K562 (cell line): Measurements from ENCODE around the gene MYOZ3. TPM values are rescaled to one million over a fixed set of nuclear protein-coding genes. Genes with fewer than 3 reads are reported as not detected.

Source experiments
- ATAC-seq: fragments of 200-7000 bp; cut with Tn5 transposase; 3 replicates; pipeline ENCODE4 v1.9.1; 2020; ENCODE audit warnings: moderate library complexity
- BruUV-seq: library from RNA; stranded (reverse); fragments of 400-500 nt; replicated peaks from 2 replicates; lab custom pipeline; 2021; lab: Mats Ljungman, UMichigan
- CTCF ChIA-PET: fragments of 300-600 bp; formaldehyde crosslinking; extraction: SDS; loops from one replicate; lab custom pipeline; 2021; ENCODE audit warnings: low intra/inter-chr PET ratio; lab: Yijun Ruan, JAX
- POLR2A ChIA-PET: fragments of 300-600, 350-650 bp; sonication (Branson Sonifier 250); formaldehyde crosslinking; extraction: SDS; loops from one replicate; lab custom pipeline; 2021; ENCODE audit warnings: antibody characterized with exemption, inconsistent platforms; lab: Yijun Ruan, JAX
- DNase-seq, 4 experiments: peaks; one replicate each; pipeline versions ENCODE4 v3.0.0 to v3.0.0-alpha.2; 2011 to 2018; ENCODE audit warnings: low spot score in 3 of 4, mixed read lengths in 3 of 4; ENCODE audit errors: extremely low read depth in 1 of 4
- FAIRE-seq: peaks from 2 replicates; lab custom pipeline; 2011; peaks lifted over from hg19 to GRCh38; lab: Jason Lieb, UNC
- H2AFZ ChIP-seq: 2 replicates; pipeline ENCODE4 v1.6.0; 2011; ENCODE audit warnings: low read depth, low read length, control low read depth, inconsistent platforms
- H3K27ac ChIP-seq: fragments of 200-600 bp; 3 replicates; pipeline ENCODE4 v1.8.0; 2011; ENCODE audit warnings: low read depth, mild to moderate bottlenecking, control low read depth, inconsistent platforms, low read length, moderate library complexity, mixed read lengths; ENCODE audit errors: extremely low read depth
- H3K27me3 ChIP-seq, 2 experiments: fragments of 300-600 bp in 1 of 2; 2 replicates in 1 of 2; 3 replicates in 1 of 2; pipeline versions ENCODE4 v1.6.0 to v1.8.0; 2011; ENCODE audit warnings: inconsistent platforms in 2 of 2, low read length in 2 of 2, mild to moderate bottlenecking in 1 of 2, mixed read lengths in 1 of 2, moderate library complexity in 1 of 2; ENCODE audit not compliant: control insufficient read depth in 2 of 2, insufficient read depth in 2 of 2
- H3K36me3 ChIP-seq: fragments of 300-600 bp; 3 replicates; pipeline ENCODE4 v1.8.0; 2011; ENCODE audit warnings: mild to moderate bottlenecking, low read length, inconsistent platforms; ENCODE audit not compliant: control insufficient read depth, insufficient read depth
- H3K4me1 ChIP-seq, 2 experiments: fragments of 200-600 bp in 1 of 2; replicated peaks in 1 of 2; 2 replicates in 1 of 2; 3 replicates in 1 of 2; pipeline versions ENCODE4 v1.5.1 to v1.8.0; 2011; ENCODE audit warnings: inconsistent platforms in 2 of 2, low read length in 2 of 2, mild to moderate bottlenecking in 1 of 2, mixed read lengths in 1 of 2, moderate library complexity in 1 of 2; ENCODE audit not compliant: control insufficient read depth in 2 of 2, insufficient read depth in 2 of 2
- H3K4me2 ChIP-seq: 2 replicates; pipeline ENCODE4 v1.6.1; 2011; ENCODE audit warnings: low read length, control low read depth, inconsistent platforms, mixed read lengths; ENCODE audit not compliant: insufficient read depth
- H3K4me3 ChIP-seq: fragments of 200-600 bp; sonication (generic), shearing (Covaris generic); 2 replicates; pipeline ENCODE4 v1.5.1; 2016; ENCODE audit warnings: control low read depth, inconsistent platforms
- H3K79me2 ChIP-seq: fragments of 200-600 bp; 3 replicates; pipeline ENCODE4 v1.8.0; 2011; ENCODE audit warnings: low read length, inconsistent platforms; ENCODE audit not compliant: control insufficient read depth, insufficient read depth
- H3K9ac ChIP-seq, 2 experiments: 2 replicates each; pipeline versions ENCODE4 v1.6.0 to v1.6.1; 2011; ENCODE audit warnings: low read depth in 2 of 2, low read length in 2 of 2, control low read depth in 1 of 2, inconsistent platforms in 1 of 2, mild to moderate bottlenecking in 1 of 2, mixed read lengths in 1 of 2; ENCODE audit not compliant: insufficient read depth in 1 of 2
- H3K9me1 ChIP-seq: one replicate; pipeline ENCODE4 v1.6.0; 2011; ENCODE audit warnings: inconsistent platforms, mild to moderate bottlenecking, low read length, moderate library complexity; ENCODE audit not compliant: control insufficient read depth, insufficient read depth
- H3K9me3 ChIP-seq: replicated peaks from 2 replicates; pipeline ENCODE4 v1.5.1; 2011; ENCODE audit warnings: low read depth, low read length, inconsistent platforms; ENCODE audit not compliant: control insufficient read depth, insufficient read depth
- H4K20me1 ChIP-seq: replicated peaks from 2 replicates; pipeline ENCODE4 v1.6.1; 2011; ENCODE audit warnings: low read length, inconsistent platforms, mixed read lengths; ENCODE audit not compliant: control insufficient read depth, insufficient read depth
- CHD2 ChIP-seq: IDR thresholded peaks from 2 replicates; pipeline ENCODE4 v1.6.1; 2011; ENCODE audit warnings: low read depth, low read length
- EP400 ChIP-seq: fragments of 450-650 bp; IDR thresholded peaks from 2 replicates; pipeline ENCODE4 v1.6.1; 2017; ENCODE audit warnings: antibody characterized with exemption, mild to moderate bottlenecking, moderate library complexity
- ERF ChIP-seq: fragments of 450-650 bp; formaldehyde crosslinking; IDR thresholded peaks from 2 replicates; pipeline ENCODE4 v1.4.0; 2020; ENCODE audit warnings: mild to moderate bottlenecking, mixed read lengths
- HIVEP1 ChIP-seq: fragments of 250-450 bp; sonication (Bioruptor Pico); IDR thresholded peaks from 2 replicates; pipeline ENCODE4 v1.4.0; 2020; ENCODE audit warnings: mild to moderate bottlenecking
- KDM1A ChIP-seq, 2 experiments: fragments of 450-650 bp; IDR thresholded peaks; 2 replicates each; pipeline ENCODE4 v1.6.1; 2016; ENCODE audit warnings: mild to moderate bottlenecking in 2 of 2
- KDM5B ChIP-seq: fragments of 200-600 bp; sonication (generic); IDR thresholded peaks from 2 replicates; pipeline ENCODE4 v1.6.1; 2012; ENCODE audit warnings: low read depth, mild to moderate bottlenecking, moderate library complexity, low read length, control low read depth, inconsistent platforms; ENCODE audit not compliant: insufficient replicate concordance
- PHB ChIP-seq: fragments of 250-450 bp; sonication (Bioruptor Pico); IDR thresholded peaks from 2 replicates; pipeline ENCODE4 v1.5.0; 2021
- POLR2A ChIP-seq: fragments of 450-650 bp; conservative IDR thresholded peaks from 2 replicates; pipeline ENCODE4 v1.6.1; 2016
- USF1 ChIP-seq: sonication (generic); formaldehyde crosslinking; IDR thresholded peaks from 2 replicates; pipeline ENCODE4 v1.9.0; 2022; ENCODE audit warnings: mild to moderate bottlenecking, missing genetic modification reagents
- ZNF518B ChIP-seq: fragments of 250-450 bp; sonication (Bioruptor Pico); IDR thresholded peaks from 2 replicates; pipeline ENCODE4 v1.5.0; 2021; ENCODE audit warnings: mild to moderate bottlenecking, moderate library complexity
- ZNF57 ChIP-seq: fragments of 450-650 bp; formaldehyde crosslinking; IDR thresholded peaks from 2 replicates; pipeline ENCODE4 v1.4.0; 2020; ENCODE audit warnings: mild to moderate bottlenecking, moderate library complexity
- WGBS: fragments of 100-300 bp; shearing (Covaris generic); methylation state at CpG from one replicate; pipeline ENCODE4 v1.1.6; 2016; ENCODE audit warnings: low coverage, mixed read lengths; ENCODE audit not compliant: insufficient coverage; ENCODE audit errors: missing lambda C conversion rate; 5-methylcytosine and 5-hydroxymethylcytosine counted together
- in situ Hi-C: fragments of 300-500 bp; cut with MboI; formaldehyde crosslinking; loops from 4 replicates; pipeline ENCODE4 v1.15.0; 2018; ENCODE audit warnings: inconsistent platforms, mixed read lengths
- intact Hi-C: fragments of 100-400 bp; cut with micrococcal nuclease; formaldehyde crosslinking; loops from 2 replicates; pipeline ENCODE4 v1.14.2; 2022
- polyA plus RNA-seq, 8 experiments: library from polyadenylated mRNA; depleted of rRNA in 4 of 8; stranded (reverse) in 5 of 8; unstranded in 3 of 8; fragments of >200 nt; fragmentation: Nextera tagmentation in 2 of 8; fragmentation: Illumina TruSeq in 1 of 8; extraction: Ambion mirVana in 2 of 8; extraction: Trizol in 1 of 8; gene quantifications; 2 replicates each; pipeline versions ENCODE4 v1.2.1 to v1.2.3, GENCODE V29; 2011 to 2014; ENCODE audit warnings: inconsistent platforms in 1 of 8, missing spikeins in 1 of 8
- total RNA-seq, 7 experiments: library from RNA; depleted of rRNA in 6 of 7; stranded (reverse); fragments of >200 nt in 6 of 7; fragmentation: Illumina TruSeq in 2 of 7; extraction: Trizol in 2 of 7; gene quantifications; 2 replicates each; pipeline versions ENCODE4 v1.2.1 to v1.2.3, GENCODE V29; 2011 to 2021; ENCODE audit warnings: low replicate concordance in 1 of 7
- TF ChIP-seq, protein P1 (sequence below): fragments of 250-450 bp; sonication (Bioruptor Pico); IDR thresholded peaks from 2 replicates; pipeline ENCODE4 v1.5.1; 2021; ENCODE audit warnings: mild to moderate bottlenecking
- TF ChIP-seq, protein P2 (sequence below): fragments of 200-800 bp; sonication (Bioruptor generic); IDR thresholded peaks from 2 replicates; pipeline ENCODE4 v1.6.1; 2017; ENCODE audit warnings: missing genetic modification characterization, missing compliant biosample characterization
- TF ChIP-seq, protein P3 (sequence below): fragments of 200-800 bp; sonication (Bioruptor generic); IDR thresholded peaks from 2 replicates; pipeline ENCODE4 v1.6.1; 2017; ENCODE audit warnings: missing genetic modification characterization, missing compliant biosample characterization

The MYOZ3 gene
- total and polyA plus RNA-seq, 9 of the 15 experiments (the other 6 are each of a cell fraction or from before 2014, with no cell fraction given) = not detected

- TF ChIP-seq, protein P1, sequence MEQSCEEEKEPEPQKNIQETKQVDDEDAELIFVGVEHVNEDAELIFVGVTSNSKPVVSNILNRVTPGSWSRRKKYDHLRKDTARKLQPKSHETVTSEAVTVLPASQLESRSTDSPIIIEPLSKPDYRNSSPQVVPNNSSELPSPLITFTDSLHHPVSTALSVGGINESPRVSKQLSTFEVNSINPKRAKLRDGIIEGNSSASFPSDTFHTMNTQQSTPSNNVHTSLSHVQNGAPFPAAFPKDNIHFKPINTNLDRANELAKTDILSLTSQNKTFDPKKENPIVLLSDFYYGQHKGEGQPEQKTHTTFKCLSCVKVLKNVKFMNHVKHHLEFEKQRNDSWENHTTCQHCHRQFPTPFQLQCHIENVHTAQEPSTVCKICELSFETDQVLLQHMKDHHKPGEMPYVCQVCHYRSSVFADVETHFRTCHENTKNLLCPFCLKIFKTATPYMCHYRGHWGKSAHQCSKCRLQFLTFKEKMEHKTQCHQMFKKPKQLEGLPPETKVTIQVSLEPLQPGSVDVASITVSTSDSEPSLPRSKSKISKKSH (CRISPR knock-in tag) = no peak
- TF ChIP-seq, all 486 proteins: peak for 0
Measured at GRCh38 chr5:150639377-150639692, 21.7 kb upstream of the MYOZ3 start (continued).

DNA sequence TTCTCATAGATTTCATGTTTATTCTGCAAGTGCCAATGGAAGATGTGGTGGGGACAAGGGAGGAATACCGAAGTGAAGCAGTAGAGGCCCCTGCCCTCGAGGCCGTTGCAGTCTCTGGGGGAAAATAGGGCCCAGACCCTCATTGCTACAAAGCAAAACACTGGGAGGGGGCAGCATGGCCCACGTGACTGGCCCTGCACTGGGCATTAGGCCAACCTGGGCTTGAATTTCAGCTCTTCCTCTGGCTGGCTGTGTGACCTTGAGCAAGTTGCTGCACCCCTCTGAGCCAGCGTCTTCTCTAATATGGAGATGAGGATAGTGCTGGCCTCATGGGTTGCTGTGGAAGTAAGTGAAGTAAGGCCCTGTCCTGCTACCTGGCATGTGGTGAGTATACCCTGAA is 21.3 kb upstream of the MYOZ3 start:
- ATAC-seq = no peak
- WGBS = 45% methylated on average over 4 of the region's 5 CpGs
- no TSS peak for BruUV-seq
- POLR2A ChIA-PET = interaction anchor here (0.9 to 1.1 kb wide), 2 partner anchors 9 to 130 kb away, joined by 3 to 7 read pairs; no protein-coding TSS in a partner anchor
- in situ Hi-C loops (no loop called here), intact Hi-C loops (no loop called here)
- Histone ChIP-seq H3K27ac (no peak overlapping the region), H3K4me3 (no peak overlapping the region), H3K9me3 (no peaks in the 10 kb centered on the region), H3K9me1 (no peaks in the 10 kb centered on the region), H3K36me3 (no peaks in the 10 kb centered on the region), H3K4me1 (peaks cover 11 to 18% of the 10 kb centered on the region in 2 experiments), H3K79me2 (no peaks in the 10 kb centered on the region), H4K20me1 (peaks cover 19% of the 10 kb centered on the region), H2AFZ (no peak overlapping the region), H3K9ac (no peak overlapping the region), H3K27me3 (peaks cover 7 to 31% of the 10 kb centered on the region in 2 experiments; a peak in 4 of 5 replicates), H3K4me2 (no peak overlapping the region)
- CTCF ChIA-PET = no interaction called here
- DNase-seq = no peak
- no peak for FAIRE-seq
- TF ChIP-seq, protein P2, sequence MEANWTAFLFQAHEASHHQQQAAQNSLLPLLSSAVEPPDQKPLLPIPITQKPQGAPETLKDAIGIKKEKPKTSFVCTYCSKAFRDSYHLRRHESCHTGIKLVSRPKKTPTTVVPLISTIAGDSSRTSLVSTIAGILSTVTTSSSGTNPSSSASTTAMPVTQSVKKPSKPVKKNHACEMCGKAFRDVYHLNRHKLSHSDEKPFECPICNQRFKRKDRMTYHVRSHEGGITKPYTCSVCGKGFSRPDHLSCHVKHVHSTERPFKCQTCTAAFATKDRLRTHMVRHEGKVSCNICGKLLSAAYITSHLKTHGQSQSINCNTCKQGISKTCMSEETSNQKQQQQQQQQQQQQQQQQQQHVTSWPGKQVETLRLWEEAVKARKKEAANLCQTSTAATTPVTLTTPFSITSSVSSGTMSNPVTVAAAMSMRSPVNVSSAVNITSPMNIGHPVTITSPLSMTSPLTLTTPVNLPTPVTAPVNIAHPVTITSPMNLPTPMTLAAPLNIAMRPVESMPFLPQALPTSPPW (CRISPR knock-in tag) = no peak
- TF ChIP-seq KDM1A (IDR thresholded peaks at IDR 0.05) = no peak
- TF ChIP-seq, protein P3, sequence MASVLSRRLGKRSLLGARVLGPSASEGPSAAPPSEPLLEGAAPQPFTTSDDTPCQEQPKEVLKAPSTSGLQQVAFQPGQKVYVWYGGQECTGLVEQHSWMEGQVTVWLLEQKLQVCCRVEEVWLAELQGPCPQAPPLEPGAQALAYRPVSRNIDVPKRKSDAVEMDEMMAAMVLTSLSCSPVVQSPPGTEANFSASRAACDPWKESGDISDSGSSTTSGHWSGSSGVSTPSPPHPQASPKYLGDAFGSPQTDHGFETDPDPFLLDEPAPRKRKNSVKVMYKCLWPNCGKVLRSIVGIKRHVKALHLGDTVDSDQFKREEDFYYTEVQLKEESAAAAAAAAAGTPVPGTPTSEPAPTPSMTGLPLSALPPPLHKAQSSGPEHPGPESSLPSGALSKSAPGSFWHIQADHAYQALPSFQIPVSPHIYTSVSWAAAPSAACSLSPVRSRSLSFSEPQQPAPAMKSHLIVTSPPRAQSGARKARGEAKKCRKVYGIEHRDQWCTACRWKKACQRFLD (CRISPR knock-in tag) = no peak
- no peak for TF ChIP-seq EP400
- TF ChIP-seq HIVEP1 = no peak
- no peak for TF ChIP-seq KDM5B
- no peak for TF ChIP-seq ZNF57 (CRISPR knock-in tag)
- TF ChIP-seq PHB (CRISPR knock-in tag) = no peak
- TF ChIP-seq POLR2A = no peak
- peak; percentile 22; the same call in 1 of the 2 replicates for TF ChIP-seq USF1 (CRISPR knock-in tag)
- no peak for TF ChIP-seq CHD2
- TF ChIP-seq ZNF518B = no peak
- TF ChIP-seq ERF = no peak
